ENCODE data around the gene CRISPLD2.
"Not testable (repeated sequence)": the region's sequence is repeated elsewhere in the genome, so short reads cannot be mapped to it uniquely, and the experiment has no call there.

The CRISPLD2 gene

DNA sequence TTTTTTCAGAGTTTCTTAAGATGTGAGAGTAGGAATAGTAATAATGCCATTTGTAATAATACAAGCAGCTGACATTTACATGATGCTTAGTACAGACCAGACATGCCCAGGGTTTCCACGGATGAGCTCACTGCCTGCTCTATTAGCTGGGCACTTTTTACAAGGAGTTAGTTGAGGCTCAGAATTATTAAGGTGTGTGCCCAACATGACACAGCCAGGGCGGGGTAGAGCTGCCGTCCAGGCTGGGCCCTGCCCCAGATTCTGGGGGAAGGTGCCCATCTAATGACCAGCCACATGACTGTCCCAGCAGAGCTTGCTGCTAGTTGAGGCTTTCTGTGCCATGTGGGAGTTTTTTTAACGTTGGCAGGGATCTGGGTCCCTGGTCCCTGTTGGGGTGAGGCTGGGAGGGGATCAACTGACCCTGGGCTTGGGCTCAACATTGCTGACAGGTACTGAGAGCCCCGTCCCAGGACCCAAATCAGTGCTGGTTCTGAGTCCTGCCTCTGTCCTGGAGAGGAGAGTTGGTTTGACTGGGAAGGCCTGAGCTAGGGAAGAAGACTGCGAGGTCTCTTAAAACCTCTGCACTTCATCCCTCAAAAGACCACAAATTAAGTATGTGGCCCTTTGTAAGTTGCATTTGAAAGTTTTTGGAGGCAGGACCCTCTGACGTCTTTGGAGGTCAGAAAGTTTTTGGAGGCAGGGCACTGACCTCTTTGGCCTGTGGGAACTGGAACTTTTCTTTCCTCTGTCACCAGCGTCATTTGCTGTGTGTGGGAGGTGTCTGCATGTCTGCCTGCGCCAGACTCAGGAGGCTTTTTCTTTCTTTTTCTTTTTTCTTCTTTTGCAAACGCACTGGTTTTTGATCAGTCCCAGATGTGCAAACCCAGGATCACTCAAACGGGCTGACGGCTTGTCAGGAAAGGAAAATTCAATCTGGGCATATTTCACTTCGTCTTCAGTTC, 2.2 kb downstream of the CRISPLD2 start:
- no peaks in the 10 kb centered on the region for H3K9me3 ChIP-seq (ENCODE audit: control insufficient read depth, insufficient read depth, low read length)
- H3K4me1 ChIP-seq (ENCODE audit: insufficient read depth, low read length), result no peaks in the 10 kb centered on the region; the same call in 1 of the 2 replicates
- H3K9ac ChIP-seq (ENCODE audit: low read depth, low read length), result no peak overlapping the region
- H3K36me3 ChIP-seq (ENCODE audit: insufficient read depth, low read length), result no peaks in the 10 kb centered on the region

- H3K9ac ChIP-seq (ENCODE audit: low read depth, low read length), result no peak overlapping the region
- no peaks in the 10 kb centered on the region for H3K9me3 ChIP-seq (ENCODE audit: control insufficient read depth, insufficient read depth, low read length)
- no peaks in the 10 kb centered on the region for H3K36me3 ChIP-seq (ENCODE audit: insufficient read depth, low read length)
- H3K4me1 ChIP-seq (ENCODE audit: insufficient read depth, low read length), result peaks cover 4% of the 10 kb centered on the region; the same call in 1 of the 2 replicates
Measured at GRCh38 chr16:84822990-84823389, 3.2 kb downstream of the CRISPLD2 start.

GRCh38 chr16:84823484-84823883, 3.7 kb downstream of the CRISPLD2 start:
- Histone ChIP-seq H3K9me3 (ENCODE audit: control insufficient read depth, insufficient read depth, low read length) (no peaks in the 10 kb centered on the region), H3K9ac (ENCODE audit: low read depth, low read length) (no peak overlapping the region), H3K36me3 (ENCODE audit: insufficient read depth, low read length) (no peaks in the 10 kb centered on the region), H3K4me1 (ENCODE audit: insufficient read depth, low read length) (peaks cover 4% of the 10 kb centered on the region; the same call in 1 of the 2 replicates)

DNA sequence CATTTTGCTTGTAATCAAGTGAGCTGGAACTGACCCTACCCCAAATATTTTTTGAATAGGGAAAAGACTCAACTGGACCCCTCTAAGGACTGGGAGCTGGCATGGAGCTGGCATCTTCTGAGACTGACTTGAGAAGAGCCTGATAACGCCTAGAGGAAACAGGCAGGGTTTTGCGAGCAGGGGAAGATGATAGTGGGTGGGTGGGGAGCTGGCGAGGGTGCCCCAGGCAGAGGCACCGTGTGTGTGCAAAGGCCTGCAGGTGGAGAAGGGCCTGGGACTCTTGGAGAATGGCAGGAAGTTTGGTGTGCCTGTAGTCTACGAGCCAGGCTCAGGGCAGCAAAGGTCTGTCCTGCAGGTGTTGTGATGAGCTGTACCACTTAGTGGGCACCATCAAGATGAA, 4.1 kb downstream of the CRISPLD2 start:
- Histone ChIP-seq H3K9me3 (ENCODE audit: control insufficient read depth, insufficient read depth, low read length) (no peaks in the 10 kb centered on the region), H3K36me3 (ENCODE audit: insufficient read depth, low read length) (no peaks in the 10 kb centered on the region), H3K9ac (ENCODE audit: low read depth, low read length) (no peak overlapping the region), H3K4me1 (ENCODE audit: insufficient read depth, low read length) (peaks cover 4% of the 10 kb centered on the region; the same call in 1 of the 2 replicates)

DNA sequence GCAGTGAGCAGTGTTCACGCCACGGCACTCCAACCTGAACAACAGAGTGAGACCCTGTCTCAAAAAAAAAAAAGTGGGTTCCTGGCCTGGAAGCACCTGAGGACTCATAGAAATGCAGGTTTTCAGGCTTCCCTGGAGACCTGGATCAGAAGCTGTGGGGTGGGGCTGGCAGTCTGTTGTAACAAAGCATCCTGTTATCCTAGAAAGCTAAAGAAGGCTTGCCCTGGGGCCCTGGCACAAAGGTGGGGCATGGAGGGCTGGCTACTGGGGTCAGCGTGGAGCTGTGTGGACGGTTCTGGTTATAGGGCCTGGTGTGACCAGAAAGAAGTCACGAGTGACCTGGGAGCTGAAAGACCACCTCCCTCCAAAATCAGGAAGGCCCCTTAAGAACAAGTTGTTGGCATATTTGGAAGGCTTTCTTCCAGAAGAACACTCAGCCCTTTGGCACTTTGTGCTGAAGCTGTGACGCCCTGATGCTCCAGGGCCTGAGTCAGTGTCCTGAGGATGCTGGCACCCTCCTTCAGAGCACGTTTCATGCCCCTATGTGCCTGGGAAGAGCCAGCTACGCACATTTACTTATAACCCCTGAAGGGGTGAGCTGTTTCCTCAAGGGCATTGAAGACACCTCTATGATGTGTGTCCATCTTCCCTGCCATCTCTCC, 6.2 kb downstream of the CRISPLD2 start:
- H3K36me3 ChIP-seq (ENCODE audit: insufficient read depth, low read length), result no peaks in the 10 kb centered on the region
- no peak overlapping the region for H3K9ac ChIP-seq (ENCODE audit: low read depth, low read length)
- H3K4me1 ChIP-seq (ENCODE audit: insufficient read depth, low read length), result peaks cover 4% of the 10 kb centered on the region; the same call in 1 of the 2 replicates
- H3K9me3 ChIP-seq (ENCODE audit: control insufficient read depth, insufficient read depth, low read length), result no peaks in the 10 kb centered on the region

- H3K9ac ChIP-seq (ENCODE audit: low read depth, low read length), result no peak overlapping the region
- H3K36me3 ChIP-seq (ENCODE audit: insufficient read depth, low read length), result no peaks in the 10 kb centered on the region
Measured at GRCh38 chr16:84826558-84826941, 6.8 kb downstream of the CRISPLD2 start.

DNA sequence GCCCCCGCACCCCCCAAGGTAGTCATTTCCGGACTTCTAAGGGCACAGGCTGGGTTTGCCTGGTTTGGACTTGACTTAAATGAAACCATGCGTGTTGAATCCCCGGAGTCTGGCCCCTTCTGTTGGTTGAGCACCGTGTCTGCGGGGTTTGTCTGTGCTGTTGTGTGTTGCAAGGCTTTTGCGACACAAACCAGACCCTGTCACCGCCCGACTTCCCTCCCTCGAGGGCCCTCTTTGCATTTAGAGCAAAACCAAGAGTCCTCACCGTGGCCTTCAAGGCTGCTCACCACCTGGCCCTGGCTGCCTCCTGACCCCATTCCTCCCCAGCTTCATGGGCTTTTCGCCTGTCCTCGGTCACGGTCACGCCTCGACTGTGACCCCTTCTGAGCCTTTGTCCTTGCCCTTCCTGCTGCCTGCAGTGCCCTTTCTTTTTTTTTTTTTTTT, 7.4 kb downstream of the CRISPLD2 start:
- no peaks in the 10 kb centered on the region for H3K9me3 ChIP-seq (ENCODE audit: control insufficient read depth, insufficient read depth, low read length)
- no peaks in the 10 kb centered on the region for H3K36me3 ChIP-seq (ENCODE audit: insufficient read depth, low read length)
- peaks cover 4% of the 10 kb centered on the region; the same call in 1 of the 2 replicates for H3K4me1 ChIP-seq (ENCODE audit: insufficient read depth, low read length)
- H3K9ac ChIP-seq (ENCODE audit: low read depth, low read length), result no peak overlapping the region

More at GRCh38 chr16:84826558-84826941, 6.8 kb downstream of the CRISPLD2 start:
- Histone ChIP-seq H3K9me3 (ENCODE audit: control insufficient read depth, insufficient read depth, low read length) (no peaks in the 10 kb centered on the region), H3K4me1 (ENCODE audit: insufficient read depth, low read length) (peaks cover 4% of the 10 kb centered on the region; the same call in 1 of the 2 replicates)

DNA sequence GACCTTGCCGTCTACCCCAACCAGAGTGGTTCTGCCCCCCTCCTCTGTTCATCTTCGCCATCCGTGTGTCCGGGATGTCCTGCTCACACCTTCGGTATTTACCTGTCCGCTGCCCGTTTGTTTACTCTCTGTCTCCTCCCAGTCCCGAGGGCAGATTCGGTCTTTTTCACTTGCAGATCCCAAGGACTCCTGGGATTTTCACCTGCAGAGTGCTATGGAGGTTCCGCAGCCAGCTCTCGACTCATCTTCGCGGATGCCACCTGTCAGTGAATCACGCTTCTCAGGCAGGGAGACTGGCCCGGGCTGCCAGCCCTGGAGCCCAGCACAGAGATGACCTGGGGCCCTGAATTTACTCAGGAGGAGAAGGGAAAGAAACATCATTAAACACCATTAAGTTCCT, 8.1 kb downstream of the CRISPLD2 start:
- Histone ChIP-seq H3K9me3 (ENCODE audit: control insufficient read depth, insufficient read depth, low read length) (no peaks in the 10 kb centered on the region), H3K4me1 (ENCODE audit: insufficient read depth, low read length) (peaks cover 4% of the 10 kb centered on the region; the same call in 1 of the 2 replicates), H3K36me3 (ENCODE audit: insufficient read depth, low read length) (no peaks in the 10 kb centered on the region), H3K9ac (ENCODE audit: low read depth, low read length) (no peak overlapping the region)

- peaks cover 4% of the 10 kb centered on the region; the same call in 1 of the 2 replicates for H3K4me1 ChIP-seq (ENCODE audit: insufficient read depth, low read length)
- H3K36me3 ChIP-seq (ENCODE audit: insufficient read depth, low read length), result no peaks in the 10 kb centered on the region
- H3K9ac ChIP-seq (ENCODE audit: low read depth, low read length), result no peak overlapping the region
- no peaks in the 10 kb centered on the region for H3K9me3 ChIP-seq (ENCODE audit: control insufficient read depth, insufficient read depth, low read length)
Measured at GRCh38 chr16:84828322-84828721, 8.5 kb downstream of the CRISPLD2 start.

DNA sequence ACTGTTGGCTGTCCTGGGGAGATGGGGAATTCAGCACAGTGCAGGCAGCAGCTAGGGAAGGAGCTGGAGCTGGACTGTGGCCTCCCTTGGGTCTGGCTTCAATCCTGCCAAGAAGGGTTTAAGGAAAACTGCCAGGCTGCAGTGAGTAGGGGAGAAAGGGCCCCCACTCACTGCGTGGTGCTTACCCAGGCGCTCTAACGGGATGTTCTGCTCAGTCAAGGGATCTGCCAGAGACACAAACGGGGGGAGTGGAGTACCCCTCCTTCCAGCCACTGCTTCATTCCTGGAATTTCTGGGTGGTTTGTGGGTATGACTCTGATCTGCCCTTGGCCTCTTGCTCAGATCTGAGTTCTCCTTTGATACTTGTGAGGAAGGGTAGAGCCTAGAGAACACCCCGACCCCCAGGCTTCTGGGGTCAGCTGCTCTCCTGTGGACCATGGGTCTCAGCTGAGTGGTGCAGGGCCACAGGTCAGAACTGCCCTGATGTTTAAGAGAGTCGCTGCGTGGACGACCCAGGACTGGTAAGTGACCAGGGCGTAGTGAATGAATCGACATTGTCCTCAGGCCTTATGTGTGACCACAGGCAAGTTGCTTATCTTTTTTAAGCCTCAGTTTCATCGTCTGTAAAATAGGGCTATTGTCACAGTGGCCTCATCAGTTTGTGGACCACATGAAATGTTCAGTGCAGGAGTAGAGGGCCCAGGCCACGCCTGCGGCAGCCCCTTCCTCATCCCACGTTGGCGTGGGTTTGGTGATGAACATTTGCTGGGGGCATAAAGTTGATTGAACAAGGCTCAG, 9.6 kb downstream of the CRISPLD2 start:
- no peaks in the 10 kb centered on the region for H3K9me3 ChIP-seq (ENCODE audit: control insufficient read depth, insufficient read depth, low read length)
- peaks cover 4% of the 10 kb centered on the region; the same call in 1 of the 2 replicates for H3K4me1 ChIP-seq (ENCODE audit: insufficient read depth, low read length)
- no peak overlapping the region for H3K9ac ChIP-seq (ENCODE audit: low read depth, low read length)
- H3K36me3 ChIP-seq (ENCODE audit: insufficient read depth, low read length), result no peaks in the 10 kb centered on the region

DNA sequence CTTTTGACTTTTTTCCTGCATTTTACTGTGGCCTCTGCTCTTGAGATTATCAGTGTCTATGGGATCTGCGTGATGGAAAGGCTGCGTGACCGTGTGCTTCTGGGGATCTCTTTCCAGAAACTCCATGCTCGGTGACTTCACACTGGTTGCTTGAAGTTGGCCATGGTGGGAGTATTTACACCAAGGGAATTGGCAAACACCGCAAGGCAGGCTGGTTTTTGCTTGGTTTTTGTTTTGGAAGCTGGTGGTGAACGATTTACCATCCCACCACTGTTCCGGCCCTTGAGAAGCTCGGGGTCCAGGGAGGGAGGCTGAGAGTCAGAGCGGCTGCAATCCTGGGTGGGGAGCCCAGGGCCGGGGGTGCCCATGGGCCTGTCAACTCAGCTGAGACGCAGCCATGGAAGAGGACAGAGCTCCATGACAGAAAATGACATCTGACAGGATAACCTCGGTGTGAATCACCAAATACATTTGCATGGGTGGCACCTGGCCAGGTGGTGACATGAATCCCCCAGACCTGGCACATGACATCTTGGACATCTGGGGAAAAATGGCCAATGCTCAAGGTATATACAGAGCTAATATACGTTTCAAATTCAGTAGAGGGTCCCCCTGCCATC, 11.1 kb downstream of the CRISPLD2 start:
- Histone ChIP-seq H3K9ac (ENCODE audit: low read depth, low read length) (no peak overlapping the region), H3K4me1 (ENCODE audit: insufficient read depth, low read length) (peaks cover 8% of the 10 kb centered on the region), H3K9me3 (ENCODE audit: control insufficient read depth, insufficient read depth, low read length) (no peaks in the 10 kb centered on the region), H3K36me3 (ENCODE audit: insufficient read depth, low read length) (no peaks in the 10 kb centered on the region)

DNA sequence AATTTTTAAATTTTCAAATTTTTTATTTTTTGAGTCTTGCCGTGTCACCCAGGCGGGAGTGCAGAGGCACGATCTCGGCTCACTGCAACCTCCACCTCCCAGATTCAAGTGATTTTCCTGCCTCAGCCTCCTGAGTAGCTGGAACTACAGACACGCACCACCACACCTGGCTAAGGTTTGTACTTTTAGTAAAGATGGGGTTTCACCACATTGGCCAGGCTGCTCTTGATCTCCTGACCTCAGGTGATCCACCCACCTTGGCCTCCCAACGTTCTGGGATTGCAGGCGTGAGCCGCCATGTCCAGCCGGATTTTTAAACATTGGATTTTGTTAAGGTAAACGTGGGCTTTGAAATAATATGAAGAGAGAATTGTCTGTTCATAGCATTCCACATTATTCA, 11.9 kb downstream of the CRISPLD2 start:
- H3K9ac ChIP-seq (ENCODE audit: low read depth, low read length); H3K9me3 ChIP-seq (ENCODE audit: control insufficient read depth, insufficient read depth, low read length); H3K36me3 ChIP-seq (ENCODE audit: insufficient read depth, low read length); H3K4me1 ChIP-seq (ENCODE audit: insufficient read depth, low read length): not testable (repeated sequence)

GRCh38 chr16:84832488-84833143, 12.8 kb downstream of the CRISPLD2 start:
- Histone ChIP-seq H3K4me1 (ENCODE audit: insufficient read depth, low read length) (peaks cover 6% of the 10 kb centered on the region), H3K9ac (ENCODE audit: low read depth, low read length) (no peak overlapping the region), H3K36me3 (ENCODE audit: insufficient read depth, low read length) (no peaks in the 10 kb centered on the region), H3K9me3 (ENCODE audit: control insufficient read depth, insufficient read depth, low read length) (no peaks in the 10 kb centered on the region)

All from ES-I3 (cell line).